ENCODE results near the gene LCMT1.

DNA sequence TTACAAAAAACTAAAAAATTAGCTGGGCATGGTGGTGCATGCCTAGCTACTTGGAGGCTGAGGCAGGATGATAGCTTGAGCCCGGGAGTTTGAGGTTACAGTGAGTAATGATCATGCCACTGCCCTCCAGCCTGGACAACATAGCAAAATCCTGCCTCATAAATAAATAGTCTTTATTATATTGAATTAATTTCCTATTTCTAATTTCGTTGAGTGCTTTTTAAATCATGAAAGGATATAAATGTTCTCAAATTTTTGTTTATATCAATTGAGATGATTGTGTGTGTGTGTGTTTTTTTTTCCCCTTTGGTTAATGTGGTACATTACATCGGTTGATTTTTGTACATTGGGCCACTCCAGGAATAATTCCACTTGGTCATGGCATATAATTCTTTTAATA lies 73.2 kb downstream of the LCMT1 start:
- TF ChIP-seq, protein P1, sequence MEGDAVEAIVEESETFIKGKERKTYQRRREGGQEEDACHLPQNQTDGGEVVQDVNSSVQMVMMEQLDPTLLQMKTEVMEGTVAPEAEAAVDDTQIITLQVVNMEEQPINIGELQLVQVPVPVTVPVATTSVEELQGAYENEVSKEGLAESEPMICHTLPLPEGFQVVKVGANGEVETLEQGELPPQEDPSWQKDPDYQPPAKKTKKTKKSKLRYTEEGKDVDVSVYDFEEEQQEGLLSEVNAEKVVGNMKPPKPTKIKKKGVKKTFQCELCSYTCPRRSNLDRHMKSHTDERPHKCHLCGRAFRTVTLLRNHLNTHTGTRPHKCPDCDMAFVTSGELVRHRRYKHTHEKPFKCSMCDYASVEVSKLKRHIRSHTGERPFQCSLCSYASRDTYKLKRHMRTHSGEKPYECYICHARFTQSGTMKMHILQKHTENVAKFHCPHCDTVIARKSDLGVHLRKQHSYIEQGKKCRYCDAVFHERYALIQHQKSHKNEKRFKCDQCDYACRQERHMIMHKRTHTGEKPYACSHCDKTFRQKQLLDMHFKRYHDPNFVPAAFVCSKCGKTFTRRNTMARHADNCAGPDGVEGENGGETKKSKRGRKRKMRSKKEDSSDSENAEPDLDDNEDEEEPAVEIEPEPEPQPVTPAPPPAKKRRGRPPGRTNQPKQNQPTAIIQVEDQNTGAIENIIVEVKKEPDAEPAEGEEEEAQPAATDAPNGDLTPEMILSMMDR (IDR thresholded peaks at IDR 0.05), result no peak
- TF ChIP-seq EP300 (IDR thresholded peaks at IDR 0.05), result no peak

Measured in ovary (tissue), 3 donors.